K562 treated with DMSO at 1 percent for 48 hours (cell line): Measurements from ENCODE around the gene ARHGEF35. TPM values are rescaled to one million over a fixed set of nuclear protein-coding genes. Genes with fewer than 3 reads are reported as not detected.

Experiments used
- total RNA-seq: library from RNA; unstranded; fragments of 300-600 nt; gene quantifications from 2 replicates; pipeline ENCODE4 v1.2.3, GENCODE V29; 2022; ENCODE audit warnings: low replicate concordance; ENCODE audit errors: extremely low read depth

Gene ARHGEF35
- not detected in 2 replicates for total RNA-seq

DNA sequence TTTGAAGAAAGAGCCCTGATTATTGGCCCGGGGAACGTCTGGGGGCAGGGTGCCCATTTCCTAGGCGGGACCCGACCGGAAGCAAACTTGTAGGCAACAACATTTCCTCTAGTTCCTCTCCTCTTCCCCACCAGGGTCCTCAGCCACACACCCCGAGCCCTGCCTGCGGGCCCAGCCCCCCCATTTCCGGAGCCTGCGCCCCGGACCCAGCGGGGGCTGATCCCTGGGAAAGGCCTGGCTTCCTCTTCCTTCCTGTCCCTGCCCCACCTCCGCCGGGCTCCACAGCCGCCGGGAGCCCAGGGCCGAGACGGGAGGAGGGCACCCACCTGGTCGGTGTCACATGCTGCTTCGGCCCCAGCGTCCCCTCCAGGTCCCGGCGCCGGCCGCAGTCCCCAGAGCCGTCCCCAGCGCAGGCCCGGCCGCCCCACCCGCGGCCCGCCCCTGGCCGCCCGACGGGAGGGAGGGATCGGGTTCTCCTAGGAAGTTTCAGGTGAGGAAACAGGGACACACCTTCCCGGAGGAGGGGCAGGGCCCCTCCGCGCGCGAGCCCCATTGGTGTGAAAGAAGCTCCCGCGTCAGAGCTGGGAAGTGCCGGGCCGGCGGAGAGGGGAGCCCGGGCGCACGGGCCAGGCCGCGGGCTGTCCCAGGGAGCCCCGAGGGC is at the start of gene ARHGEF35:
Gene ARHGEF35, minus strand, starts transcription at position 622 of the 661 bp plus-strand sequence. CDS start 7,450 bp downstream, outside the sequence.

DNA sequence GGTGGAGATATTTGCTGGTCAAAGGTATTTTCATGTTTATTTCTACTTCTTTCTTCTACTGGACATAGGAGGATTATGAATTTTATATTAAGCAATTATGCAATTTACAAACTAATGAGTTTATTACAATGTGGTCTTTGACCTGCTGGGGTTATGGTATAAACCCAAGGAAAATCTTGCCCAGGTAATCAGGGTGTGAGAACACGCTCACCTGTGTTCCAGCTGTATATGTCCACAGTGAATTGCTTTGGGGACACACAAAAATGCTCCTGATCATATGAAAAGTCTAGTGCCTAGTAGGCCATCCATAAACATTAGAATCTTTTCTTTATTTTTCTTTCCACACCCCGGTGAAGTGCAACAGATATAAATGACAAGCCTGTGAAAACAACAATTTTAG is 43.7 kb upstream of the ARHGEF35 start, which contains the start of gene OR2A42:
Gene OR2A42, minus strand, starts transcription at position 241 of the 400 bp plus-strand sequence. CDS start 6,762 bp downstream, outside the sequence.

DNA sequence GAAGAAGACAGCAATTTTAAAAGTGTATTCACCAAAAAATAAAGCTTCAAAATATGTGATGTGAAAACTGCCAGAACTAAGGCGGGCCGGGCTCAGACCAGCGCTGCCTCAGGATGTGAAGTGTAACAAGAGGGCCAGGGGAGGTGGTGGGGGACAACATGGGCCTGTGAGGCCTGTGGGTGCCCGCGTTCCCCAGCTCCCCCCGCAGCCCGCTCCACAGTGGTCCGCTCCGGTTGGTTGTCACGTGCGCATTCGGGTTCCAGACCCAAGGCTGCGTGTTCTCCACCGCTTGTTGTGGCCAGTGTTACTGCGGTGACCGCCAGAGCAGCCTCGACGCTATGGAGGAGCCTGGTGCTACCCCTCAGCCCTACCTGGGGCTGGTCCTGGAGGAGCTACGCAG is 12.5 kb downstream of the ARHGEF35 start, which contains the start of gene CTAGE4:
Gene CTAGE4, plus strand, starts transcription at position 301 of the 400 bp plus-strand sequence. Its CDS starts 38 bp downstream, at position 339.

Other genes starting within 250 kb of the ARHGEF35 start
- gene OR2F1, start 241.0 kb downstream of the ARHGEF35 start, total RNA-seq: not detected in 2 replicates
- gene OR6B1, start 195.5 kb downstream of the ARHGEF35 start, total RNA-seq: not detected in 2 replicates
- not detected in 2 replicates for gene OR2A5, start 146.9 kb downstream of the ARHGEF35 start, total RNA-seq
- gene OR2A25, start 126.0 kb downstream of the ARHGEF35 start, total RNA-seq: not detected in 2 replicates
- not detected in 2 replicates for gene OR2A12, start 109.6 kb downstream of the ARHGEF35 start, total RNA-seq
- gene OR2A2, start 86.2 kb downstream of the ARHGEF35 start, total RNA-seq: not detected in 2 replicates
- not detected in 2 replicates for gene OR2A14, start 72.7 kb downstream of the ARHGEF35 start, total RNA-seq
- gene CTAGE4, start 12.4 kb downstream of the ARHGEF35 start, total RNA-seq: not detected in 2 replicates
- not detected in 2 replicates for gene OR2A42, start 43.8 kb upstream of the ARHGEF35 start, total RNA-seq
- not detected in 2 replicates for gene OR2A7, start 69.0 kb upstream of the ARHGEF35 start, total RNA-seq
- not detected in 2 replicates for gene CTAGE8, start 73.5 kb upstream of the ARHGEF35 start, total RNA-seq
- not detected in 2 replicates for gene OR2A1, start 116.6 kb upstream of the ARHGEF35 start, total RNA-seq
- not detected in 2 replicates for gene ARHGEF5, start 159.6 kb upstream of the ARHGEF35 start, total RNA-seq
- gene NOBOX, start 207.9 kb upstream of the ARHGEF35 start, total RNA-seq: not detected in 2 replicates